Endothelial cell of umbilical vein (primary cell): ENCODE results near the gene ELK1. TPM values are rescaled to one million over a fixed set of nuclear protein-coding genes. Genes with fewer than 3 reads are reported as not detected.

Source experiments
- BruUV-seq: library from RNA; stranded (reverse); fragments of 400-500 nt; replicated peaks from 2 replicates; lab custom pipeline; 2021; lab: Mats Ljungman, UMichigan
- CTCF ChIA-PET: fragments of 300-600, 350-600 bp; sonication (Branson Sonifier 250); formaldehyde crosslinking; loops from one replicate; lab custom pipeline; 2021; ENCODE audit warnings: antibody characterized with exemption, inconsistent platforms; lab: Charles Lee
- POLR2A ChIA-PET: fragments of 300-600, 350-600 bp; sonication (Branson Sonifier 250); formaldehyde crosslinking; loops from one replicate; lab custom pipeline; 2021; ENCODE audit warnings: antibody characterized with exemption, inconsistent platforms; lab: Charles Lee
- DNase-seq: peaks from one replicate; pipeline ENCODE4 v3.0.0-alpha.2; 2011; ENCODE audit warnings: low read depth, low spot score
- FAIRE-seq: peaks from 2 replicates; lab custom pipeline; 2011; peaks lifted over from hg19 to GRCh38; lab: Jason Lieb, UNC
- H2AFZ ChIP-seq: 2 replicates; pipeline ENCODE4 v1.6.0; 2012; ENCODE audit warnings: low read depth, low read length, control low read depth, inconsistent platforms
- H3K27ac ChIP-seq: 2 replicates; pipeline ENCODE4 v1.5.1; 2011; ENCODE audit warnings: low read depth, mild to moderate bottlenecking, control low read depth, low read length, moderate library complexity; ENCODE audit not compliant: insufficient read depth
- H3K27me3 ChIP-seq, 2 experiments: 2 replicates each; pipeline versions ENCODE4 v1.6.0 to v1.6.1; 2011; ENCODE audit warnings: low read length in 2 of 2, mixed read lengths in 1 of 2; ENCODE audit not compliant: control insufficient read depth in 2 of 2, insufficient read depth in 2 of 2
- H3K36me3 ChIP-seq, 2 experiments: 2 replicates in 1 of 2; 3 replicates in 1 of 2; pipeline ENCODE4 v1.5.1; 2011; ENCODE audit warnings: low read length in 2 of 2, mild to moderate bottlenecking in 1 of 2, moderate library complexity in 1 of 2; ENCODE audit not compliant: control insufficient read depth in 2 of 2, insufficient read depth in 2 of 2; ENCODE audit errors: extremely low read depth in 1 of 2
- H3K4me1 ChIP-seq: 3 replicates; pipeline ENCODE4 v1.5.1; 2011; ENCODE audit warnings: mild to moderate bottlenecking, low read length; ENCODE audit not compliant: control insufficient read depth, insufficient read depth; ENCODE audit errors: extremely low read depth
- H3K4me2 ChIP-seq: 2 replicates; pipeline ENCODE4 v1.6.1; 2011; ENCODE audit warnings: low read length, control low read depth, mixed read lengths; ENCODE audit not compliant: insufficient read depth
- H3K4me3 ChIP-seq, 3 experiments: fragments of 200-600 bp in 1 of 3; sonication (generic), shearing (Covaris generic) in 1 of 3; replicated peaks in 1 of 3; 2 replicates each; pipeline ENCODE4 v1.5.1; 2011 to 2016; ENCODE audit warnings: control low read depth in 3 of 3, low read length in 3 of 3, mild to moderate bottlenecking in 2 of 3, inconsistent platforms in 1 of 3, low read depth in 1 of 3, moderate library complexity in 1 of 3; ENCODE audit not compliant: insufficient read depth in 1 of 3
- H3K79me2 ChIP-seq: 2 replicates; pipeline ENCODE4 v1.6.0; 2012; ENCODE audit warnings: low read length, inconsistent platforms; ENCODE audit not compliant: control insufficient read depth, insufficient read depth
- H3K9ac ChIP-seq: replicated peaks from 2 replicates; pipeline ENCODE3; 2011; ENCODE audit warnings: low read length, control low read depth; ENCODE audit not compliant: insufficient read depth; ENCODE audit errors: extremely low read depth
- H3K9me1 ChIP-seq: replicated peaks from 3 replicates; pipeline ENCODE4 v1.6.0; 2011; ENCODE audit warnings: mild to moderate bottlenecking, low read length; ENCODE audit not compliant: control insufficient read depth, insufficient read depth; ENCODE audit errors: extremely low read depth
- H3K9me3 ChIP-seq: replicated peaks from 2 replicates; pipeline ENCODE4 v1.5.1; 2012; ENCODE audit warnings: low read length, inconsistent platforms; ENCODE audit not compliant: control insufficient read depth, insufficient read depth
- H4K20me1 ChIP-seq: replicated peaks from 2 replicates; pipeline ENCODE3; 2011; ENCODE audit warnings: mild to moderate bottlenecking, low read length; ENCODE audit not compliant: control insufficient read depth, insufficient read depth; ENCODE audit errors: extremely low read depth
- CTCF ChIP-seq, 2 donors: IDR thresholded peaks; 1 replicate in 1 of 2; 2 replicates in 1 of 2; pipeline ENCODE4 v1.5.1; 2011; ENCODE audit warnings: low read length in 2 of 2, mild to moderate bottlenecking in 2 of 2, moderate library complexity in 2 of 2, control low read depth in 1 of 2, inconsistent platforms in 1 of 2, low read depth in 1 of 2; ENCODE audit not compliant: insufficient read depth in 1 of 2; ENCODE audit errors: extremely low read depth in 1 of 2
- EZH2 ChIP-seq: IDR thresholded peaks from 2 replicates; pipeline ENCODE4 v1.6.1; 2012; ENCODE audit warnings: borderline replicate concordance, low read depth, mild to moderate bottlenecking, moderate library complexity, low read length, inconsistent platforms; ENCODE audit not compliant: severe bottlenecking
- FOS ChIP-seq: IDR thresholded peaks from 2 replicates; pipeline ENCODE4 v1.6.1; 2011; ENCODE audit warnings: mild to moderate bottlenecking, low read length, moderate library complexity, borderline replicate concordance; ENCODE audit not compliant: insufficient read depth
- GATA2 ChIP-seq: IDR thresholded peaks from 2 replicates; pipeline ENCODE4 v1.7.0; 2011; ENCODE audit warnings: low read depth, mild to moderate bottlenecking, moderate library complexity, mixed read lengths, low read length; ENCODE audit not compliant: insufficient read length, insufficient read depth
- JUN ChIP-seq: IDR thresholded peaks from 2 replicates; pipeline ENCODE4 v1.6.1; 2011; ENCODE audit warnings: borderline replicate concordance, low read depth; ENCODE audit not compliant: insufficient read length, insufficient read depth
- MAX ChIP-seq: IDR thresholded peaks from 2 replicates; pipeline ENCODE4 v1.6.1; 2011; ENCODE audit not compliant: insufficient read depth, insufficient read length
- MYC ChIP-seq: IDR thresholded peaks from one replicate; pipeline ENCODE4 v1.6.1; 2011; ENCODE audit warnings: mild to moderate bottlenecking, low read depth, low read length
- POLR2A ChIP-seq: IDR thresholded peaks from 2 replicates; pipeline ENCODE4 v1.6.1; 2012; ENCODE audit warnings: low read depth, mild to moderate bottlenecking, control low read depth, low read length
- POLR2AphosphoS5 ChIP-seq: IDR thresholded peaks from 2 replicates; pipeline ENCODE4 v1.6.1; 2012; ENCODE audit warnings: low read depth, mild to moderate bottlenecking, control low read depth, low read length, moderate library complexity; ENCODE audit not compliant: insufficient read depth
- dilution Hi-C: fragments of 300-500 bp; cut with MboI; formaldehyde crosslinking; loops from one replicate; pipeline ENCODE4 v1.15.0; 2019; ENCODE audit warnings: low sequenced_read_pairs; ENCODE audit not compliant: extremely low pct_ligation_motif_present
- intact Hi-C: fragments of 100-400 bp; cut with micrococcal nuclease; formaldehyde crosslinking; loops from one replicate; pipeline ENCODE4 v1.10.0; 2022
- polyA plus RNA-seq, 4 experiments: library from polyadenylated mRNA; depleted of rRNA in 3 of 4; stranded (reverse) in 3 of 4; unstranded in 1 of 4; fragments of >200 nt; gene quantifications; 2 replicates each; pipeline versions ENCODE4 v1.2.1 to v1.2.3, GENCODE V29; 2011 to 2012; ENCODE audit warnings: missing spikeins in 1 of 4
- total RNA-seq: library from RNA; stranded (reverse); gene quantifications from 2 replicates; pipeline ENCODE4 v1.2.3, GENCODE V29; 2021

The ELK1 gene
- total and polyA plus RNA-seq, 2 donors (not counting 3 experiments of a cell fraction or from before 2014, with no cell fraction given), result 18.3 to 28.7 TPM

- Histone ChIP-seq H3K27ac (no peak overlapping the region), H3K36me3 (no peaks in the 10 kb centered on the region), H2AFZ (no peak overlapping the region), H4K20me1 (no peaks in the 10 kb centered on the region), H3K9me3 (no peaks in the 10 kb centered on the region), H3K79me2 (no peaks in the 10 kb centered on the region), H3K9me1 (no peaks in the 10 kb centered on the region), H3K4me2 (no peak overlapping the region), H3K4me1 (no peaks in the 10 kb centered on the region), H3K4me3 (no peak overlapping the region), H3K27me3 (no peaks in the 10 kb centered on the region), H3K9ac (no peak overlapping the region)
- dilution Hi-C loops, result no loop called here
- no peak for TF ChIP-seq POLR2A
- TF ChIP-seq MAX, result no peak
- no peak for TF ChIP-seq FOS
- TF ChIP-seq JUN, result no peak
- no peak for TF ChIP-seq GATA2
- no peak for TF ChIP-seq EZH2
- TF ChIP-seq MYC, result no peak
- no peak for TF ChIP-seq CTCF (IDR thresholded peaks at IDR 0.05; ENCODE audit: extremely low read depth in 1 of 2, insufficient read depth in 1 of 2, low read depth in 1 of 2, low read length in 2 of 2)
- TF ChIP-seq POLR2AphosphoS5, result no peak
- CTCF ChIA-PET, result no interaction called here
- no peak for DNase-seq
- FAIRE-seq, result no peak
- no TSS peak for BruUV-seq
- POLR2A ChIA-PET, result no interaction called here
- intact Hi-C loops, result no loop called here
Measured at GRCh38 chrX:47593522-47593921, 56.8 kb downstream of the ELK1 start.
